Keratinocyte (primary cell): Measurements from ENCODE around the gene STX8.

Experiments used
- CTCF ChIP-seq, 3 experiments: IDR thresholded peaks in 1 of 3; conservative IDR thresholded peaks in 1 of 3; optimal IDR thresholded peaks in 1 of 3; 2 replicates in 2 of 3; 3 replicates in 1 of 3; pipeline versions ENCODE3 to v1.5.1; 2011; ENCODE audit warnings: low read length in 3 of 3, mild to moderate bottlenecking in 3 of 3, moderate library complexity in 2 of 3, control low read depth in 1 of 3, inconsistent platforms in 1 of 3; ENCODE audit not compliant: insufficient read depth in 2 of 3; ENCODE audit errors: extremely low read depth in 1 of 3
- EZH2 ChIP-seq: IDR thresholded peaks from one replicate; pipeline ENCODE4 v1.6.1; 2012; ENCODE audit warnings: inconsistent platforms, mild to moderate bottlenecking, low read length, moderate library complexity

GRCh38 chr17:9269350-9270035 lies 306.1 kb downstream of the STX8 start:
- no peak for TF ChIP-seq EZH2
- no peak for TF ChIP-seq CTCF (optimal IDR thresholded peaks at IDR 0.05 in 1 of 3, IDR thresholded peaks at IDR 0.05 in 1 of 3, conservative IDR thresholded peaks at IDR 0.05 in 1 of 3; ENCODE audit: extremely low read depth in 1 of 3, insufficient read depth in 2 of 3, low read length in 3 of 3)
